Cardiac muscle cell (in vitro differentiated cells and primary cell): ENCODE results near the gene MAP1LC3B2. TPM values are rescaled to one million over a fixed set of nuclear protein-coding genes. Genes with fewer than 3 reads are reported as not detected.

Experiments used
- DNase-seq, 2 donors: peaks; one replicate each; pipeline versions ENCODE4 v3.0.0 to v3.0.0-alpha.2; 2010 to 2017; ENCODE audit warnings: low read depth in 1 of 2, low spot score in 1 of 2
- H3K27ac ChIP-seq: fragments of 200-600 bp; sonication (generic); 2 replicates; pipeline ENCODE4 v1.5.1; 2016
- H3K27me3 ChIP-seq: fragments of 200-600 bp; sonication (generic); 2 replicates; pipeline ENCODE4 v1.6.0; 2016; ENCODE audit warnings: control low read depth
- H3K36me3 ChIP-seq: fragments of 200-600 bp; sonication (generic); 2 replicates; pipeline ENCODE4 v1.5.1; 2016; ENCODE audit warnings: control low read depth
- H3K4me1 ChIP-seq: fragments of 200-600 bp; sonication (generic); 2 replicates; pipeline ENCODE4 v1.8.1; 2017; ENCODE audit warnings: low read depth, mild to moderate bottlenecking, mixed run types
- H3K4me3 ChIP-seq: fragments of 200-600 bp; sonication (generic); 2 replicates; pipeline ENCODE4 v1.5.1; 2016; ENCODE audit warnings: mild to moderate bottlenecking
- H3K9me3 ChIP-seq: fragments of 200-600 bp; sonication (generic); 2 replicates; pipeline ENCODE4 v1.5.1; 2017; ENCODE audit warnings: low read depth, mild to moderate bottlenecking, control low read depth
- polyA plus RNA-seq: library from polyadenylated mRNA; unstranded; fragments of >200 nt; fragmentation: Nextera tagmentation; extraction: Ambion mirVana; gene quantifications from 2 replicates; pipeline ENCODE4 v1.2.1, GENCODE V29; 2016
- total RNA-seq: library from RNA; depleted of rRNA; stranded (reverse); fragments of >200 nt; gene quantifications from 2 replicates; pipeline ENCODE4 v1.2.3, GENCODE V29; 2016
- TF ChIP-seq, protein P1 (sequence below): IDR thresholded peaks from 2 replicates; pipeline ENCODE4 v1.5.1; 2012; ENCODE audit warnings: low read depth, mild to moderate bottlenecking, low read length

The MAP1LC3B2 gene
- total and polyA plus RNA-seq, 2 experiments from 2014 or later: 2.3 to 7.2 TPM

GRCh38 chr12:116620492-116621191 is 61.5 kb downstream of the MAP1LC3B2 start:
- TF ChIP-seq, protein P1, sequence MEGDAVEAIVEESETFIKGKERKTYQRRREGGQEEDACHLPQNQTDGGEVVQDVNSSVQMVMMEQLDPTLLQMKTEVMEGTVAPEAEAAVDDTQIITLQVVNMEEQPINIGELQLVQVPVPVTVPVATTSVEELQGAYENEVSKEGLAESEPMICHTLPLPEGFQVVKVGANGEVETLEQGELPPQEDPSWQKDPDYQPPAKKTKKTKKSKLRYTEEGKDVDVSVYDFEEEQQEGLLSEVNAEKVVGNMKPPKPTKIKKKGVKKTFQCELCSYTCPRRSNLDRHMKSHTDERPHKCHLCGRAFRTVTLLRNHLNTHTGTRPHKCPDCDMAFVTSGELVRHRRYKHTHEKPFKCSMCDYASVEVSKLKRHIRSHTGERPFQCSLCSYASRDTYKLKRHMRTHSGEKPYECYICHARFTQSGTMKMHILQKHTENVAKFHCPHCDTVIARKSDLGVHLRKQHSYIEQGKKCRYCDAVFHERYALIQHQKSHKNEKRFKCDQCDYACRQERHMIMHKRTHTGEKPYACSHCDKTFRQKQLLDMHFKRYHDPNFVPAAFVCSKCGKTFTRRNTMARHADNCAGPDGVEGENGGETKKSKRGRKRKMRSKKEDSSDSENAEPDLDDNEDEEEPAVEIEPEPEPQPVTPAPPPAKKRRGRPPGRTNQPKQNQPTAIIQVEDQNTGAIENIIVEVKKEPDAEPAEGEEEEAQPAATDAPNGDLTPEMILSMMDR: no peak
- Histone ChIP-seq H3K27ac (peak overlapping the region; percentile 85), H3K4me3 (no peak overlapping the region), H3K27me3 (no peaks in the 10 kb centered on the region), H3K36me3 (no peaks in the 10 kb centered on the region), H3K9me3 (no peaks in the 10 kb centered on the region), H3K4me1 (peaks cover 10% of the 10 kb centered on the region)
- peak in 1 of 2 donors; percentile 43 for DNase-seq

- DNase-seq: no peak
- peaks cover 10% of the 10 kb centered on the region for H3K4me1 ChIP-seq
- H3K27ac ChIP-seq: peak overlapping the region; percentile 85
- H3K36me3 ChIP-seq: no peaks in the 10 kb centered on the region
- H3K9me3 ChIP-seq: no peaks in the 10 kb centered on the region
- H3K27me3 ChIP-seq: no peaks in the 10 kb centered on the region
- no peak overlapping the region for H3K4me3 ChIP-seq
- TF ChIP-seq, protein P1: no peak
These were observed 62.0 kb downstream of the MAP1LC3B2 start for GRCh38 chr12:116621194-116621593.

GRCh38 chr12:116624516-116624915 is 65.3 kb downstream of the MAP1LC3B2 start:
- Histone ChIP-seq H3K4me1 (peaks cover 10% of the 10 kb centered on the region), H3K36me3 (no peaks in the 10 kb centered on the region), H3K27ac (no peak overlapping the region), H3K9me3 (no peaks in the 10 kb centered on the region), H3K4me3 (no peak overlapping the region), H3K27me3 (no peaks in the 10 kb centered on the region)
- TF ChIP-seq, protein P1: no peak
- DNase-seq: no peak

DNA sequence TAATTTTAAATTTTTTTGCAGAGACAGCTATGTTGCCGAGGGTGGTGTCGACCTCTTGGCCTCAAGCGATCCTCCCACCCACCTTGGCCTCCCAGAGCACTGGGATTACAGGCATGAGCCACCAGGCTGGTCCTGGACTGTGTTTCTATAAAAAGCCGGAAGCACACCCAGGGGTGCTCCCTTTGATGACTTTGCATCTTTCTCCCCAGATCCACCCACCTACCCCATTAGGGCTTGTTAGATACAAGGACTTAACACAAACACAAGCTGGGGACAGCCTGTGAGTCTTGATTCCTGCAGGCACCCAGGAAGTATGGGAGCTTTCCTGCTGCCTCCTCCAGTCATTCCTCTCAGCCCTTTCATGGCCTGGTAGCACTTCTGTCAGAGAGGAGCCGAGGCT is 67.0 kb downstream of the MAP1LC3B2 start:
- no peaks in the 10 kb centered on the region for H3K4me1 ChIP-seq
- H3K27ac ChIP-seq: no peak overlapping the region
- H3K4me3 ChIP-seq: no peak overlapping the region
- DNase-seq: no peak
- H3K36me3 ChIP-seq: no peaks in the 10 kb centered on the region
- H3K9me3 ChIP-seq: no peaks in the 10 kb centered on the region
- H3K27me3 ChIP-seq: no peaks in the 10 kb centered on the region
- TF ChIP-seq, protein P1: no peak

Other genes with a start within 250 kb of the MAP1LC3B2 start
- 16.3 and 23.5 TPM in 2 replicates for gene SPRING1, start 178.7 kb downstream of the MAP1LC3B2 start, total RNA-seq
- 14.2 and 19.4 TPM in 2 replicates for gene SPRING1, start 178.7 kb downstream of the MAP1LC3B2 start, polyA plus RNA-seq
- 17.5 and 19.1 TPM in 2 replicates for gene RNFT2, start 178.9 kb downstream of the MAP1LC3B2 start, total RNA-seq
- gene RNFT2, start 178.9 kb downstream of the MAP1LC3B2 start, polyA plus RNA-seq: 11.0 and 12.3 TPM in 2 replicates